HUDEP-2 (cell line): ENCODE measurements around the gene OVAAL.
"Not testable (repeated sequence)": the region's sequence is repeated elsewhere in the genome, so short reads cannot be mapped to it uniquely, and the experiment has no call there.

Experiments used
- DNase-seq, 76 experiments: peaks; one replicate each; lab custom pipeline; 2025; ENCODE audit not compliant: unreplicated experiment in 76 of 76; lab: John Stamatoyannopoulos, UW

OVAAL gene

DNA sequence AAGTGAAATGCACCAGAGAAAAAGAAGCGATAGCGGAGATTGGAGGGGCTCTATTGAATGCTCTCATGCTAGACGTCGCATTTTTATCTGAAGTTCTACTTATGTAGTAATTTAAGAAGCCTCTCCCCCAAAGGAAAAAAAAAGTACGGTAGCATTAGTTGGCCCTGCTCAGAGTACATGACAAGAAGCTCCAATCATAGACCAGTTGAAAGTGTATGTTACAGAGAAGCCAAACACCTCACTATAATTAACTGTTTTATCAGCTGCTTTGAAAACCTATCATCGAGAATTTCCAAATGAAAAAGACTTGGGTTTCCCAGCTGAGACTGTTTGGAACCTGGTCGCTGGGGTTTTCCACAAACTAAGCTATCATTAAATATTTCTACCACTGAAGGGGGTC lies 19.6 kb upstream of the OVAAL start:
- DNase-seq: no peak

- no peak for DNase-seq
Measured at GRCh38 chr1:180540697-180541594, 17.8 kb upstream of the OVAAL start.

DNA sequence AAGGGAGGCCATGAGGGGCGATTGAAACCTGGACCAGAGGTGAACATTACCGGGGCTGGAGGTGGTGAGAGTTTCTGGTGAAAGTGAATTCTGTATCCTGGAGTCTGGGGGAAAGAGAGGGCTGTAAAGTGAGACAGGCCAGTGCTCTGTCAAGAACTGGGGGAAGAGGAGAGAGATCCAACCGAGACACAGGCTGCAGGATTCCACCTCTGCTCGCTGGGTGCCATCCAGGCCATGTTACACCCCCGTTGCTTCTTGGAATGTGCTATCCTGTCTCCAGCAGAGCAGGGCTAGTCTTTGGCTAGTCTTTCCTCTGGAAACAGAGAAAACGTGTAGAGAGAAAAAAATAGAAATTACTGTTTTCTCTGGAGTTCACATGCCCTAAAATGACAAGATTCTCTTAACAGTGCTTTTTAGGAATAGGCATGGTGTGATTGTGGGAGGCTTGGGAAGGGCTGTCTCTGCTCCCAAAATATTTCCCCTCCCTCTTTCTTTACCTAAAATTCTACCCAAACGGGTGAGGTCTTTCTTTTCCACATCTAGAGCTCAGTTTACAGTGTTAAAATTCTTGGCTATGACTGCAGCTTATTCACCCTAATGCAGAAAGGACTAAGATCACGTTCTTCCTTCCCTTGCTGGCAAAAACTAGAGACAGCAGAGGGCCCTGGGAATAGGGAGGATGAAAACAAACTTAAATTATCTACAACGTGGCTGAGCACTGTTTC lies 16.5 kb upstream of the OVAAL start:
- DNase-seq: no peak

- no peak for DNase-seq
Measured at GRCh38 chr1:180542838-180543145, 16.0 kb upstream of the OVAAL start.

- no peak for DNase-seq
Measured at GRCh38 chr1:180544050-180544449, 14.7 kb upstream of the OVAAL start.

GRCh38 chr1:180545991-180546390 lies 12.8 kb upstream of the OVAAL start:
- DNase-seq: no peak

- no peak for DNase-seq
Measured at GRCh38 chr1:180548686-180549317, 10.0 kb upstream of the OVAAL start.

- DNase-seq: not testable (repeated sequence)
Measured at GRCh38 chr1:180549770-180550169, 9.0 kb upstream of the OVAAL start.

DNA sequence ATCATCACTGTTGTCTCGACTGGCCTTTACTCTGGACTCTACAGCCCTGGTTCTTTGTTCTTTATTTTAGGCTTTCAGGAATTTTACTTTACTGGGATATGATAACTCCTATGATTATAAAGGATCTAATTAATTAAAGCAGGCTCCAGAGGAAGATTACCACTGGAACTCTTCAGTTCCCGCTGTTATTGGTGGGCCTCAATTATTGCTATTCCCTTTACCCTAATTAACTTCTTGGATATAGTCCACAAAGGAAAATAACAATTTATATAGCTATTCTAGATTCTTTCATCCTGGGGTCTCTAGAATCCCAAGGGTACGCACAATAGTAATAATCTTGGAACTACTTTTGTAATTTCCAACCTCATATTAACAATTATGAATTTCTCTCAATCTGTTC lies 8.5 kb upstream of the OVAAL start:
- DNase-seq: no peak

DNA sequence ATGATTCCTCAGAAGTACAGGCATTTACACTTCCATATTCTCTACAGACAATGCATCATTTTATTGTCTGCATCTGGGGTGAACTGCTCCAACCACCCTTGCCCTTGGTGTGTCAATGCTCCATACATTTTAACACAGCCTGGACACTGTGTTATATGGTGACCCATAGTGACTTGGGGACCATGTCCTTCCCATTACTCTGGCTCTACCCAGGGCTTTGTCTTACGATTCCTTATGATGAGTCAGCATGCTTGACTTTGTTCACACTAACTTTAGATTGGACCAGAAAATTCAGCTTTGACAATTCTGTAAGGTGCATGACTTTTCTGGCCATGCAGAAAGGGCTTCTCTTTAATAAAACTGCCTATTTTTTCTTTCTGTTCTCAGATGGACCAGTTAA lies 6.8 kb upstream of the OVAAL start:
- no peak for DNase-seq

- not testable (repeated sequence) for DNase-seq
Measured at GRCh38 chr1:180553046-180553445, 5.7 kb upstream of the OVAAL start.

DNA sequence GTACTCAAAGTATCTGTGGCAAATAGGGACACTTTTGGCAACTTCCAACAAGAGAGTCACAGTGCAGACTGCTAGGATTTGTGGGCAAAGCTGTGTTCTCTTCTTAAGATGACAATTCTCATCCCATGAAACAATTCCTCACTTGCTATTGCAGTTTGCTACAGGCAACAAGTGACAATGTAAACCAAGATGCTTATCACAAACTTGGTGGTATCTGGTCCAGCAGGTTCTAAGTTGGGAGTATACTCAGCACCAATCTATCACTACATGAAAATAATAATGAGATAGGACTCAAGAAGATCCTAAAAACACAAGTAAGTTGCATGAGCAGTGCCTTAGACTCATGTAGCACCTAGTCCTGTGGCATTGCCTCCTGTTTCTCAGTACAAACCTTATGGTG lies 3.4 kb upstream of the OVAAL start:
- no peak for DNase-seq

- DNase-seq: peak in 6 of 76 experiments; percentile 1 to 11 (median 4)
Measured at GRCh38 chr1:180560200-180560867, 1.6 kb downstream of the OVAAL start.

- DNase-seq: no peak
Measured at GRCh38 chr1:180560868-180561600, 2.3 kb downstream of the OVAAL start.

- no peak for DNase-seq
Measured at GRCh38 chr1:180562640-180563025, 3.9 kb downstream of the OVAAL start.

- DNase-seq: peak in 10 of 76 experiments; percentile 1 to 12 (median 5)
Measured at GRCh38 chr1:180563026-180563827, 4.5 kb downstream of the OVAAL start.

DNA sequence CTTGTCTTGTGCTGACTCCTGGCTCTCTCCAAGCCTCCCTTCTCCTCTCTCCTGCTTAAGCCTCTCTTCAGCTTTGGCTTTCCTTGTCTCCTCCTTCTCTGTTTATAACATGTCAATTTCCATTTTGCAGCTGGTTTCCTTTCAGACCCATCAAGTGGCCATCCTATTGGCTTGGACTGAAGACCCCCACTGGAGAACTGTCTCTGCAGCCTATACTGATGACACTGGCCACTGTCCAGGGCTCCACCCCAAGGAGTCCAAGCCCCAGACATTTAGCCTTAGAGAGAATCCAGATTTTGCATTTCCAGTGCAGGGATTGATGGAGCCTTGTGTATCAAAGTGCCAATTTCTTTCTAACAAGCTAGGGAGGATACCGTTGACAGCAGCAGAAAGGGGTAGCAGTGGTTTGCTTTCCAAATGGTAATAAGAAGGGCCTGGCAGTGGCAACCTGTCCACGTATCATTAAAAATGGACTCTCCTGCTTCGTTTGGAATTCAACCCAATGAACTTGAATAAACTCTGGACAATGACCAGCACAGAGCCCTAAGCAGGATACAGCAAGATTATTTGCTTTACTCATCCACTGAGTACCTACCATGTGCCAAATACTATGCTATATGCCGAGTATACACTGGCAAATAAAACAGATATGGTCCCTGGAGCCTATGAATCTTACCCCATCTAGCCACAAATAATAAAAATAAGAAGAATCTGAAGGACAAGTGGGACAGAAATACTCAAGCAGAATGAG lies 6.5 kb downstream of the OVAAL start:
- no peak for DNase-seq

DNA sequence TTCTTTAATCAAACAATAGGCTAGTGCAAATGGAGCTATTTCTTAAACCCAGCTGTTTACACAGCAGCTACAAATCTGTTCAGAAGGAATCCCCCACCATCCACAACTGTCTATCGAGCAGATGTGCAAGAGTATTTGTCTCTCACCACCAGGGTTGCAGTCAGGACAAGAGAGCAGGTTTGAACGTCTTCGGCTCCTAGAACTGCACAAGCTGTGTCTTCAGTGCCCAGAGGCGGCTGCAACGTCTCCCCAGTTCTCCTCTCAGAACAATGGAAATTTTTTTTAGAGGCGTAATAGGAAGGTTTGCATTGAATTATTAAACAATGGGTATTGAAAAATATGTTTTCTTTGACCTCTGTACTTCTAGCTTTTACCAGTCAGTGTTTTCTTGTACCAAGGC lies 7.3 kb downstream of the OVAAL start:
- no peak for DNase-seq

DNA sequence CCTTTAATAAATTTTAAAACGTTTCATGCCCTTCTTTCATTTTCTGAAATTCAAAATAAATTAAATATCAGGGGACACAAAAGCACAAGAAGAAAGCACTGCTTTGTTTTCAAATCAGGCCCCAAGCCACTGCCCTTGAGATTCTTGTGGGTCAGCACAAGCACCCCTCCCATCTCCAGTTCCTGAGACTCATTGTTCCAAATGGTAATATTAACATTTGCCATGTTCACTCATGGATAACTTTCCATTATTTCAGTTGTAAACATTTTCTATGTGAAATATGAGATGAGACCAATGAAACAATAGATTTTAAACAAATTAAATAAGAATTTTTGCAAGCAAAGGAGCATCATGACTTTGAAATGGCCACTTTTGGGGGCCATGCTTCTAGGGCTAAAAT lies 7.7 kb downstream of the OVAAL start:
- DNase-seq: no peak
